C4-2B (cell line): Measurements from ENCODE around the gene TRIM17.

ENCODE experiments used
- ZFX ChIP-seq: fragments of 450-650 bp; IDR thresholded peaks from 2 replicates; pipeline ENCODE4 v1.6.1; 2017
- TF ChIP-seq, protein P1 (sequence below): fragments of 450-650 bp; conservative IDR thresholded peaks from 2 replicates; pipeline ENCODE4 v1.5.1; 2017; ENCODE audit warnings: mild to moderate bottlenecking

DNA sequence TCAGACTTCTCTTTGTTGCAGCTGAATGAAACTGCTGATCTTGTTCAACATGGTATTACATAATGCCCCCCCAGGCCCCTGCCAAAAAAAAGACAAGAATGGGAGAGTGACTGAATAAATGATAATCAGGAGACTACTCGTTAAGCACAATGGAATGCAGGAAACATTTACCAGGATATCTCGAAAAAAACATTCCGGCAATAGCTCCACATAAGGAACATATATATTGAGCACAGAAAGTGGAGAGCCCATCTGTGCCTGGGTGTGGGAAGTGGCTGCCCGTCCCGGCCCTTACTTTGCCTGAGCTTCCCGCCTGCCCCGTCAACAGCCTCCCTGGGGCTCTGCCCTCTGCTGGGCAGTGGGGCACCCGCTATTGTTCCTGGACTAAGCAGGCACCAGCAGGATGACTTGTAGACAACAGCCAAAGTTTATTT, 23.4 kb downstream of the TRIM17 start:
- TF ChIP-seq, protein P1, sequence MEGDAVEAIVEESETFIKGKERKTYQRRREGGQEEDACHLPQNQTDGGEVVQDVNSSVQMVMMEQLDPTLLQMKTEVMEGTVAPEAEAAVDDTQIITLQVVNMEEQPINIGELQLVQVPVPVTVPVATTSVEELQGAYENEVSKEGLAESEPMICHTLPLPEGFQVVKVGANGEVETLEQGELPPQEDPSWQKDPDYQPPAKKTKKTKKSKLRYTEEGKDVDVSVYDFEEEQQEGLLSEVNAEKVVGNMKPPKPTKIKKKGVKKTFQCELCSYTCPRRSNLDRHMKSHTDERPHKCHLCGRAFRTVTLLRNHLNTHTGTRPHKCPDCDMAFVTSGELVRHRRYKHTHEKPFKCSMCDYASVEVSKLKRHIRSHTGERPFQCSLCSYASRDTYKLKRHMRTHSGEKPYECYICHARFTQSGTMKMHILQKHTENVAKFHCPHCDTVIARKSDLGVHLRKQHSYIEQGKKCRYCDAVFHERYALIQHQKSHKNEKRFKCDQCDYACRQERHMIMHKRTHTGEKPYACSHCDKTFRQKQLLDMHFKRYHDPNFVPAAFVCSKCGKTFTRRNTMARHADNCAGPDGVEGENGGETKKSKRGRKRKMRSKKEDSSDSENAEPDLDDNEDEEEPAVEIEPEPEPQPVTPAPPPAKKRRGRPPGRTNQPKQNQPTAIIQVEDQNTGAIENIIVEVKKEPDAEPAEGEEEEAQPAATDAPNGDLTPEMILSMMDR: no peak
- no peak for TF ChIP-seq ZFX
